HCT116 (cell line): ENCODE measurements around the gene PCP2. TPM values are rescaled to one million over a fixed set of nuclear protein-coding genes. Genes with fewer than 3 reads are reported as not detected.

ENCODE experiments used
- ATAC-seq: fragments of 200-7000 bp; cut with Tn5 transposase; 2 replicates; pipeline ENCODE4 v1.9.1; 2020; ENCODE audit warnings: mild to moderate bottlenecking, moderate library complexity
- BruUV-seq: library from RNA; stranded (reverse); fragments of 400-500 nt; replicated peaks from 2 replicates; lab custom pipeline; 2021; lab: Mats Ljungman, UMichigan
- CTCF ChIA-PET: fragments of 300-600 bp; sonication (Branson Sonifier 250); formaldehyde crosslinking; loops from one replicate; lab custom pipeline; 2021; ENCODE audit warnings: antibody characterized with exemption; lab: Charles Lee
- POLR2A ChIA-PET: fragments of 300-600, 350-600 bp; sonication (Branson Sonifier 250); formaldehyde crosslinking; loops from one replicate; lab custom pipeline; 2021; ENCODE audit warnings: antibody characterized with exemption; lab: Charles Lee
- RAD21 ChIA-PET, 2 experiments: fragments of 300-600 bp; sonication (Branson Sonifier 250); formaldehyde crosslinking; loops; one replicate each; lab custom pipeline; 2023; ENCODE audit warnings: low total read pairs in 2 of 2; ENCODE audit not compliant: uncharacterized antibody in 2 of 2, unreplicated experiment in 2 of 2, low non-redundant PET in 1 of 2; lab: Charles Lee
- DNase-seq: peaks from one replicate; pipeline ENCODE4 v3.0.0-alpha.2; 2010; ENCODE audit warnings: low read depth, low spot score
- H2AFZ ChIP-seq: fragments of 200-600 bp; shearing (Covaris generic), sonication (generic); 2 replicates; pipeline ENCODE4 v1.6.1; 2017; ENCODE audit warnings: low read depth, mixed run types, mixed read lengths, antibody characterized with exemption, low read length; ENCODE audit not compliant: poor library complexity, severe bottlenecking
- H3K27ac ChIP-seq: 2 replicates; pipeline ENCODE4 v1.5.1; 2012; ENCODE audit warnings: low read depth, low read length
- H3K27me3 ChIP-seq: fragments of 200-600 bp; sonication (generic); 2 replicates; pipeline ENCODE4 v1.6.1; 2016; ENCODE audit warnings: mixed run types, low read length, mixed read lengths; ENCODE audit not compliant: insufficient read depth
- H3K36me3 ChIP-seq, 2 experiments: fragments of 200-500 bp in 1 of 2; fragments of 200-600 bp in 1 of 2; sonication (Bioruptor generic) in 1 of 2; sonication (generic) in 1 of 2; 2 replicates each; pipeline versions ENCODE4 v1.5.1 to v1.6.1; 2014 to 2016; ENCODE audit warnings: low read length in 2 of 2, inconsistent platforms in 1 of 2, mixed read lengths in 1 of 2, mixed run types in 1 of 2; ENCODE audit not compliant: insufficient read depth in 2 of 2, control insufficient read depth in 1 of 2
- H3K4me1 ChIP-seq, 2 experiments: fragments of 200-600 bp in 1 of 2; sonication (generic) in 1 of 2; 2 replicates each; pipeline versions ENCODE4 v1.5.1 to v1.6.1; 2012 to 2017; ENCODE audit warnings: low read length in 2 of 2, inconsistent platforms in 1 of 2, mild to moderate bottlenecking in 1 of 2, mixed read lengths in 1 of 2, mixed run types in 1 of 2, moderate library complexity in 1 of 2; ENCODE audit not compliant: insufficient read depth in 2 of 2, control insufficient read depth in 1 of 2
- H3K4me2 ChIP-seq: fragments of 200-600 bp; sonication (generic); 2 replicates; pipeline ENCODE4 v1.6.1; 2017; ENCODE audit warnings: mixed run types, low read length, mixed read lengths
- H3K4me3 ChIP-seq, 2 experiments: fragments of 200-600 bp in 1 of 2; sonication (generic) in 1 of 2; replicated peaks in 1 of 2; 2 replicates each; pipeline ENCODE4 v1.5.1; 2011 to 2016; ENCODE audit warnings: low read length in 2 of 2, control low read depth in 1 of 2, low read depth in 1 of 2, mild to moderate bottlenecking in 1 of 2, mixed read lengths in 1 of 2, mixed run types in 1 of 2
- H3K79me2 ChIP-seq: fragments of 200-600 bp; sonication (generic); 2 replicates; pipeline ENCODE4 v1.6.1; 2017; ENCODE audit warnings: mild to moderate bottlenecking, mixed run types, low read length, moderate library complexity, mixed read lengths; ENCODE audit not compliant: insufficient read depth
- H3K9ac ChIP-seq: fragments of 200-600 bp; sonication (generic); 2 replicates; pipeline ENCODE4 v1.6.1; 2016; ENCODE audit warnings: low read length, mixed read lengths
- H3K9me2 ChIP-seq: fragments of 200-600 bp; sonication (generic), shearing (Covaris generic); 2 replicates; pipeline ENCODE4 v1.6.1; 2017; ENCODE audit warnings: mixed run types, mild to moderate bottlenecking, moderate library complexity; ENCODE audit not compliant: insufficient read depth
- H3K9me3 ChIP-seq, 2 experiments: fragments of 200-500 bp in 1 of 2; fragments of 200-600 bp in 1 of 2; sonication (Bioruptor generic) in 1 of 2; sonication (generic) in 1 of 2; 2 replicates each; pipeline ENCODE4 v1.6.1; 2014 to 2017; ENCODE audit warnings: low read length in 2 of 2, mixed read lengths in 2 of 2, inconsistent platforms in 1 of 2, low read depth in 1 of 2, mild to moderate bottlenecking in 1 of 2, mixed run types in 1 of 2, moderate library complexity in 1 of 2; ENCODE audit not compliant: control insufficient read depth in 1 of 2, insufficient read depth in 1 of 2
- H4K20me1 ChIP-seq: fragments of 200-600 bp; sonication (generic), shearing (Covaris generic); 2 replicates; pipeline ENCODE4 v1.6.1; 2017; ENCODE audit warnings: mixed run types, mild to moderate bottlenecking, moderate library complexity; ENCODE audit not compliant: insufficient read depth
- ATF3 ChIP-seq: IDR thresholded peaks from 2 replicates; pipeline ENCODE4 v1.6.1; 2012
- CBX3 ChIP-seq: IDR thresholded peaks from 2 replicates; pipeline ENCODE4 v1.6.1; 2012; ENCODE audit warnings: low read depth
- CEBPB ChIP-seq: IDR thresholded peaks from 2 replicates; pipeline ENCODE4 v1.6.1; 2012; ENCODE audit warnings: low read depth
- CTCF ChIP-seq, 3 experiments: fragments of 200-600 bp in 1 of 3; sonication (generic) in 1 of 3; IDR thresholded peaks in 2 of 3; conservative IDR thresholded peaks in 1 of 3; 2 replicates each; pipeline ENCODE4 v1.5.1; 2012 to 2017; ENCODE audit warnings: low read depth in 2 of 3, low read length in 2 of 3, antibody characterized with exemption in 1 of 3, borderline replicate concordance in 1 of 3, control low read depth in 1 of 3, mild to moderate bottlenecking in 1 of 3, mixed read lengths in 1 of 3, mixed run types in 1 of 3, moderate library complexity in 1 of 3; ENCODE audit not compliant: insufficient read depth in 1 of 3
- EGR1 ChIP-seq: IDR thresholded peaks from 2 replicates; pipeline ENCODE4 v1.6.1; 2012; ENCODE audit warnings: low read depth
- ELF1 ChIP-seq: IDR thresholded peaks from 2 replicates; pipeline ENCODE4 v1.6.1; 2012; ENCODE audit warnings: low read depth, borderline replicate concordance
- POLR2A ChIP-seq: IDR thresholded peaks from 2 replicates; pipeline ENCODE4 v1.7.0; 2011; ENCODE audit warnings: borderline replicate concordance; ENCODE audit not compliant: insufficient read depth, insufficient read length; ENCODE audit errors: extremely low read depth
- RAD21 ChIP-seq: IDR thresholded peaks from 2 replicates; pipeline ENCODE4 v1.6.1; 2012; ENCODE audit warnings: low read depth, mild to moderate bottlenecking
- REST ChIP-seq: IDR thresholded peaks from 2 replicates; pipeline ENCODE4 v1.6.1; 2012; ENCODE audit warnings: low read depth
- SIN3A ChIP-seq: IDR thresholded peaks from 2 replicates; pipeline ENCODE4 v1.6.1; 2012; ENCODE audit warnings: low read depth
- SRF ChIP-seq: IDR thresholded peaks from 2 replicates; pipeline ENCODE4 v1.6.1; 2012; ENCODE audit warnings: low read depth
- TCF7L2 ChIP-seq: IDR thresholded peaks from 2 replicates; pipeline ENCODE4 v1.7.0; 2011; ENCODE audit warnings: borderline replicate concordance, inconsistent platforms; ENCODE audit not compliant: insufficient read depth, insufficient read length; ENCODE audit errors: extremely low read depth
- YY1 ChIP-seq: IDR thresholded peaks from 2 replicates; pipeline ENCODE4 v1.6.1; 2011; ENCODE audit warnings: low read length, low read depth, moderate library complexity, mild to moderate bottlenecking; ENCODE audit not compliant: insufficient replicate concordance; ENCODE audit errors: extremely low read depth
- ZFX ChIP-seq: fragments of 450-650 bp; IDR thresholded peaks from 2 replicates; pipeline ENCODE4 v1.6.1; 2017
- intact Hi-C: fragments of 100-400 bp; cut with micrococcal nuclease; formaldehyde crosslinking; loops from 2 replicates; pipeline ENCODE4 v1.10.0; 2022
- total RNA-seq: library from RNA; stranded (reverse); gene quantifications from one replicate; pipeline ENCODE4 v1.2.1, GENCODE V29; 2021; ENCODE audit not compliant: unreplicated experiment

The PCP2 gene
- total RNA-seq, 1 experiment from 2014 or later, result 0.32 TPM

GRCh38 chr19:7598180-7598579 is 35.3 kb downstream of the PCP2 start:
- Histone ChIP-seq H3K9ac (no peak overlapping the region), H2AFZ (no peak overlapping the region), H3K36me3 (no peaks in the 10 kb centered on the region), H3K27me3 (no peaks in the 10 kb centered on the region), H3K79me2 (peaks cover 36% of the 10 kb centered on the region), H3K9me3 (no peaks in the 10 kb centered on the region), H3K4me2 (no peak overlapping the region), H4K20me1 (no peaks in the 10 kb centered on the region), H3K4me1 (peaks cover 10 to 32% of the 10 kb centered on the region in 2 experiments), H3K9me2 (peaks cover 3% of the 10 kb centered on the region; the same call in 1 of the 2 replicates), H3K27ac (no peak overlapping the region), H3K4me3 (no peak overlapping the region)
- TF ChIP-seq ELF1 (no peak), CEBPB (no peak), YY1 (no peak), RAD21 (no peak), CBX3 (no peak), EGR1 (no peak), ATF3 (no peak), CTCF (IDR thresholded peaks at IDR 0.05 in 2 of 3, conservative IDR thresholded peaks at IDR 0.05 in 1 of 3; ENCODE audit: borderline replicate concordance in 1 of 3, insufficient read depth in 1 of 3, low read depth in 2 of 3, low read length in 2 of 3) (no peak), POLR2A (no peak), SIN3A (no peak), TCF7L2 (no peak), SRF (no peak), REST (no peak), ZFX (no peak)
- POLR2A ChIA-PET, result no interaction called here
- intact Hi-C loops, result no loop called here
- DNase-seq, result no peak
- CTCF ChIA-PET, result interaction anchor here (1.0 kb wide), 1 partner anchor 30 kb away, joined by 5 read pairs; no protein-coding TSS in a partner anchor
- no TSS peak for BruUV-seq
- ATAC-seq, result no peak
- RAD21 ChIA-PET, result no interaction called here
